22Rv1 (cell line): ENCODE measurements around the gene DDX42.

Experiments used
- CTCF ChIP-seq: fragments of 450-650 bp; IDR thresholded peaks from 2 replicates; pipeline ENCODE4 v1.5.1; 2017; ENCODE audit warnings: mild to moderate bottlenecking
- ZFX ChIP-seq: fragments of 450-650 bp; IDR thresholded peaks from 2 replicates; pipeline ENCODE4 v1.6.1; 2017; ENCODE audit warnings: antibody characterized with exemption, borderline replicate concordance

- TF ChIP-seq CTCF (no peak), ZFX (no peak)
Observed at GRCh38 chr17:63820963-63821561, 47.1 kb downstream of the DDX42 start.
